Astrocyte (in vitro differentiated cells and primary cell): ENCODE results near the gene EIF4E1B. TPM values are rescaled to one million over a fixed set of nuclear protein-coding genes. Genes with fewer than 3 reads are reported as not detected.

Experiments used
- DNase-seq: peaks from one replicate; pipeline ENCODE4 v3.0.0-alpha.2; 2010; ENCODE audit warnings: low read depth
- FAIRE-seq: peaks from 2 replicates; lab custom pipeline; 2011; peaks lifted over from hg19 to GRCh38; lab: Jason Lieb, UNC
- H2AFZ ChIP-seq: 2 replicates; pipeline ENCODE4 v1.6.0; 2012; ENCODE audit warnings: low read depth, low read length, inconsistent platforms
- H3K27ac ChIP-seq: 2 replicates; pipeline ENCODE4 v1.5.1; 2011; ENCODE audit warnings: low read depth, low read length, inconsistent platforms
- H3K27me3 ChIP-seq: 2 replicates; pipeline ENCODE4 v1.6.0; 2011; ENCODE audit warnings: low read length, inconsistent platforms; ENCODE audit not compliant: insufficient read depth
- H3K36me3 ChIP-seq: 2 replicates; pipeline ENCODE4 v1.5.1; 2011; ENCODE audit warnings: low read length, inconsistent platforms; ENCODE audit not compliant: insufficient read depth
- H3K4me1 ChIP-seq: 2 replicates; pipeline ENCODE4 v1.5.1; 2011; ENCODE audit warnings: low read length, inconsistent platforms; ENCODE audit not compliant: insufficient read depth
- H3K4me2 ChIP-seq: 2 replicates; pipeline ENCODE4 v1.6.0; 2012; ENCODE audit warnings: low read length, inconsistent platforms
- H3K4me3 ChIP-seq: 2 replicates; pipeline ENCODE4 v1.5.1; 2011; ENCODE audit warnings: low read depth, mild to moderate bottlenecking, low read length, inconsistent platforms; ENCODE audit not compliant: insufficient read depth
- H3K79me2 ChIP-seq: 2 replicates; pipeline ENCODE4 v1.6.0; 2012; ENCODE audit warnings: mild to moderate bottlenecking, low read length, inconsistent platforms; ENCODE audit not compliant: insufficient read depth
- H3K9ac ChIP-seq: 2 replicates; pipeline ENCODE4 v1.6.0; 2012; ENCODE audit warnings: mild to moderate bottlenecking, low read length, inconsistent platforms
- H3K9me3 ChIP-seq: 2 replicates; pipeline ENCODE4 v1.5.1; 2012; ENCODE audit warnings: low read depth, mild to moderate bottlenecking, low read length, inconsistent platforms; ENCODE audit not compliant: insufficient read depth
- H4K20me1 ChIP-seq: 2 replicates; pipeline ENCODE4 v1.6.0; 2012; ENCODE audit warnings: low read length, inconsistent platforms; ENCODE audit not compliant: insufficient read depth
- H3K27ac Mint-ChIP-seq: one replicate; pipeline ENCODE4 v1.8.0; 2021; ENCODE audit warnings: mild to moderate bottlenecking, mixed read lengths; ENCODE audit not compliant: unreplicated experiment
- H3K27me3 Mint-ChIP-seq: one replicate; pipeline ENCODE4 v1.8.0; 2021; ENCODE audit warnings: low read depth, mixed read lengths; ENCODE audit not compliant: unreplicated experiment
- H3K36me3 Mint-ChIP-seq: one replicate; pipeline ENCODE4 v1.8.0; 2021; ENCODE audit warnings: low read depth, mixed read lengths; ENCODE audit not compliant: unreplicated experiment
- H3K4me1 Mint-ChIP-seq: one replicate; pipeline ENCODE4 v1.8.0; 2021; ENCODE audit warnings: low read depth, mixed read lengths; ENCODE audit not compliant: unreplicated experiment
- H3K4me3 Mint-ChIP-seq: one replicate; pipeline ENCODE4 v1.8.0; 2021; ENCODE audit warnings: mild to moderate bottlenecking, moderate library complexity, mixed read lengths; ENCODE audit not compliant: unreplicated experiment
- H3K9me3 Mint-ChIP-seq: one replicate; pipeline ENCODE4 v1.8.0; 2021; ENCODE audit warnings: mild to moderate bottlenecking, mixed read lengths; ENCODE audit not compliant: unreplicated experiment
- EZH2 ChIP-seq: IDR thresholded peaks from 2 replicates; pipeline ENCODE4 v1.6.1; 2012; ENCODE audit warnings: mild to moderate bottlenecking, low read length, inconsistent platforms; ENCODE audit not compliant: insufficient read depth
- total RNA-seq: library from RNA; stranded (reverse); gene quantifications from 2 replicates; pipeline ENCODE4 v1.2.1, GENCODE V29; 2021
- TF ChIP-seq, protein P1 (sequence below): IDR thresholded peaks from 2 replicates; pipeline ENCODE4 v1.5.1; 2011; ENCODE audit warnings: low read depth, mild to moderate bottlenecking, inconsistent platforms, low read length, moderate library complexity; ENCODE audit not compliant: insufficient read depth

EIF4E1B gene
- total RNA-seq, 1 donor from 2014 or later = not detected

DNA sequence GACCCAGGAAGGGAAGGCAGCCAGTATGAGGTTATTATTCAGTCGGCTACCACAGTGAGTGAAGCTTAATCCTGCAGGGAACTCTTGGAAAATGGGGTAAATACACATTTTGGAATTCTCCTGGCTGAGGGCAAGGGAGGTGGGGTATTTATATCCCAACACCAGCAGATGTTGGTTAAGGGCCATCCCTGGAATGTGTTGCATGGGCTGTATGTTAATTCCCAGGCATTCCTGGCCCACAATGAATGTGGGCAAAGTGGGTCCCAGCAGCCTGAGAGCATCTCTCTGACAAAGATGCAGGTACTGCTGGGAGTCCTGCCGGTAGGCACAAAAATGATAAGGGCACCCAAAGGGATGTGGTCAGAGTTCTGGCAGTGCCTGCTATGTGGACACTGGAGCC is 17.6 kb upstream of the EIF4E1B start:
- H3K27me3 ChIP-seq = no peaks in the 10 kb centered on the region
- FAIRE-seq (no peak), DNase-seq (no peak)
- peaks cover 15% of the 10 kb centered on the region for H4K20me1 ChIP-seq
- no peaks in the 10 kb centered on the region for H3K36me3 ChIP-seq
- H3K4me3 ChIP-seq = no peak overlapping the region
- peaks cover 45% of the 10 kb centered on the region for H3K4me1 Mint-ChIP-seq
- no peak overlapping the region for H3K4me2 ChIP-seq
- no peak overlapping the region for H2AFZ ChIP-seq
- peaks cover 31% of the 10 kb centered on the region for H3K4me1 ChIP-seq
- H3K36me3 Mint-ChIP-seq = no peaks in the 10 kb centered on the region
- H3K9me3 Mint-ChIP-seq = no peaks in the 10 kb centered on the region
- peaks cover 9% of the 10 kb centered on the region for H3K79me2 ChIP-seq
- H3K27me3 Mint-ChIP-seq = peaks cover 12% of the 10 kb centered on the region
- no peak overlapping the region for H3K27ac Mint-ChIP-seq
- H3K4me3 Mint-ChIP-seq = no peak overlapping the region
- TF ChIP-seq EZH2 = no peak
- TF ChIP-seq, protein P1, sequence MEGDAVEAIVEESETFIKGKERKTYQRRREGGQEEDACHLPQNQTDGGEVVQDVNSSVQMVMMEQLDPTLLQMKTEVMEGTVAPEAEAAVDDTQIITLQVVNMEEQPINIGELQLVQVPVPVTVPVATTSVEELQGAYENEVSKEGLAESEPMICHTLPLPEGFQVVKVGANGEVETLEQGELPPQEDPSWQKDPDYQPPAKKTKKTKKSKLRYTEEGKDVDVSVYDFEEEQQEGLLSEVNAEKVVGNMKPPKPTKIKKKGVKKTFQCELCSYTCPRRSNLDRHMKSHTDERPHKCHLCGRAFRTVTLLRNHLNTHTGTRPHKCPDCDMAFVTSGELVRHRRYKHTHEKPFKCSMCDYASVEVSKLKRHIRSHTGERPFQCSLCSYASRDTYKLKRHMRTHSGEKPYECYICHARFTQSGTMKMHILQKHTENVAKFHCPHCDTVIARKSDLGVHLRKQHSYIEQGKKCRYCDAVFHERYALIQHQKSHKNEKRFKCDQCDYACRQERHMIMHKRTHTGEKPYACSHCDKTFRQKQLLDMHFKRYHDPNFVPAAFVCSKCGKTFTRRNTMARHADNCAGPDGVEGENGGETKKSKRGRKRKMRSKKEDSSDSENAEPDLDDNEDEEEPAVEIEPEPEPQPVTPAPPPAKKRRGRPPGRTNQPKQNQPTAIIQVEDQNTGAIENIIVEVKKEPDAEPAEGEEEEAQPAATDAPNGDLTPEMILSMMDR = no peak
- no peak overlapping the region for H3K9ac ChIP-seq
- H3K27ac ChIP-seq = no peak overlapping the region
- H3K9me3 ChIP-seq = no peaks in the 10 kb centered on the region

DNA sequence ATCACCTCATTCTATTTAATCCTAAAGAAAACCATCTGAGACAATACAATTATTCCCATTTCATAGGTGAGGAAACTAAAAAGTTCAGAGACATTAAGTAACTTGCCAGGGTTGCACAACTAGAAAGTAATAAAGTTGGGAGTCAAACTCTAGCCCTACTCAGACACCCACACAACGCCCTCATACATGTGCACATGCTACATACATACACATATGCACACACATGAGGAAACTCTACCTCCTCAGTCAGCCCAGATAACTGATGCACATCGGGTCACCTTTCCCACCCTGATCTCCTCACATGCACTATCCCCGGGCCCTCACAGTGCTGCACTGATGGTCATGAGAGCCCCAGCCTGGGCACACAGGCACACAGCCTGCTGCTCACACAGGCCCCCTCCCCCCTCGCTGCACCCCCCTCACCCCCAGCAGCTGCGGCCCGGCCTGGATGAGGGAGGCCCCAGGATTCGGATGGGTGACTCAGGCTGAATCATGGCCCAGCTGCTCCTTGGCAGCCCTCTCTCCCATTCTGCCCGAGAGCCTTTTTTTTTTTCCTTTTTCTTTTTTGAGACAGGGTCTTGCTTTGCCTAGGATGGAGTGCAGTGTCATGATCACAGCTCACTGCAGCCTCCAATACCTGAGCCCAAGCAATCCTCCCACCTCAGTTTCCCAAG is 15.5 kb upstream of the EIF4E1B start:
- Histone ChIP-seq H3K9me3 (no peaks in the 10 kb centered on the region), H3K79me2 (no peaks in the 10 kb centered on the region), H3K4me3 (no peak overlapping the region), H3K27ac (no peak overlapping the region), H3K27me3 (peaks cover 5% of the 10 kb centered on the region), H4K20me1 (no peaks in the 10 kb centered on the region), H3K36me3 (no peaks in the 10 kb centered on the region), H3K4me1 (peaks cover 37% of the 10 kb centered on the region), H3K9ac (no peak overlapping the region), H3K4me2 (peak overlapping the region; percentile 72), H2AFZ (no peak overlapping the region)
- no peak overlapping the region for H3K27ac Mint-ChIP-seq
- H3K4me1 Mint-ChIP-seq = peaks cover 43% of the 10 kb centered on the region
- H3K9me3 Mint-ChIP-seq = no peaks in the 10 kb centered on the region
- H3K36me3 Mint-ChIP-seq = no peaks in the 10 kb centered on the region
- peak; percentile 59 for DNase-seq
- FAIRE-seq = no peak
- TF ChIP-seq, protein P1 = no peak
- TF ChIP-seq EZH2 = no peak
- peak overlapping the region; percentile 13 for H3K4me3 Mint-ChIP-seq
- peaks cover 10% of the 10 kb centered on the region for H3K27me3 Mint-ChIP-seq

DNA sequence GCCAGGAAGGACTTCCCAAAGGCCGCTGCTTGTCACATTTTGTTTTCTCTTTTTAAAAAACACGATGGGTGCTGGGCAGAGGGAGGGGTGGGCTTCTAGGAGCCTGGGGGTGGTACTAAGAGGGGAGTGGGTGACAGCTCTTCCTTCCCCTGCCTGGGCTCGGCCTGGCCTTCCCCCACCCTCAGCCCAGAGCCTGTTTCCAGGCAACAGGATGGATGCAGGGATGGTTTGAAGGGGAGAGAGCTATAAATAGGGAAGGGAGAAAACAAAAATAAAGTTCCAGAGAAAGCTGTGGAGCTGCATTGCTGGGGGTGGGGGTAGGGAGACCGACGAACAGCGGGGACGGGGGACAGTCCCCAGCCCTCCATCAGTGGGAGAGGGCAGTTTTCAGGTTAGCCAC is 14.0 kb upstream of the EIF4E1B start:
- Mint-ChIP-seq H3K4me1 (peaks cover 51% of the 10 kb centered on the region), H3K4me3 (no peak overlapping the region), H3K27ac (no peak overlapping the region), H3K9me3 (peaks cover 4% of the 10 kb centered on the region), H3K27me3 (peaks cover 16% of the 10 kb centered on the region), H3K36me3 (no peaks in the 10 kb centered on the region)
- TF ChIP-seq EZH2 = no peak
- TF ChIP-seq, protein P1 = no peak
- Histone ChIP-seq H3K27me3 (peaks cover 14% of the 10 kb centered on the region), H3K4me2 (no peak overlapping the region), H2AFZ (no peak overlapping the region), H3K36me3 (no peaks in the 10 kb centered on the region), H3K9ac (no peak overlapping the region), H3K27ac (no peak overlapping the region), H4K20me1 (no peaks in the 10 kb centered on the region), H3K4me3 (no peak overlapping the region), H3K9me3 (no peaks in the 10 kb centered on the region), H3K79me2 (no peaks in the 10 kb centered on the region), H3K4me1 (peaks cover 50% of the 10 kb centered on the region)
- DNase-seq = no peak
- no peak for FAIRE-seq
